ENCODE results near the gene OOSP1.

Gene OOSP1

GRCh38 chr11:59999691-60000090 lies 61.5 kb downstream of the OOSP1 start:
- TF ChIP-seq, protein P1, sequence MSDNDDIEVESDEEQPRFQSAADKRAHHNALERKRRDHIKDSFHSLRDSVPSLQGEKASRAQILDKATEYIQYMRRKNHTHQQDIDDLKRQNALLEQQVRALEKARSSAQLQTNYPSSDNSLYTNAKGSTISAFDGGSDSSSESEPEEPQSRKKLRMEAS (IDR thresholded peaks at IDR 0.05; ENCODE audit: low read depth, low read length) = no peak
- TF ChIP-seq, protein P2, sequence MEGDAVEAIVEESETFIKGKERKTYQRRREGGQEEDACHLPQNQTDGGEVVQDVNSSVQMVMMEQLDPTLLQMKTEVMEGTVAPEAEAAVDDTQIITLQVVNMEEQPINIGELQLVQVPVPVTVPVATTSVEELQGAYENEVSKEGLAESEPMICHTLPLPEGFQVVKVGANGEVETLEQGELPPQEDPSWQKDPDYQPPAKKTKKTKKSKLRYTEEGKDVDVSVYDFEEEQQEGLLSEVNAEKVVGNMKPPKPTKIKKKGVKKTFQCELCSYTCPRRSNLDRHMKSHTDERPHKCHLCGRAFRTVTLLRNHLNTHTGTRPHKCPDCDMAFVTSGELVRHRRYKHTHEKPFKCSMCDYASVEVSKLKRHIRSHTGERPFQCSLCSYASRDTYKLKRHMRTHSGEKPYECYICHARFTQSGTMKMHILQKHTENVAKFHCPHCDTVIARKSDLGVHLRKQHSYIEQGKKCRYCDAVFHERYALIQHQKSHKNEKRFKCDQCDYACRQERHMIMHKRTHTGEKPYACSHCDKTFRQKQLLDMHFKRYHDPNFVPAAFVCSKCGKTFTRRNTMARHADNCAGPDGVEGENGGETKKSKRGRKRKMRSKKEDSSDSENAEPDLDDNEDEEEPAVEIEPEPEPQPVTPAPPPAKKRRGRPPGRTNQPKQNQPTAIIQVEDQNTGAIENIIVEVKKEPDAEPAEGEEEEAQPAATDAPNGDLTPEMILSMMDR (IDR thresholded peaks at IDR 0.05; ENCODE audit: low read depth, low read length) = no peak
- TF ChIP-seq MYC (IDR thresholded peaks at IDR 0.05; ENCODE audit: low read depth, low read length) (no peak), POLR2A (IDR thresholded peaks at IDR 0.05; ENCODE audit: extremely low read depth, insufficient read length) (no peak)
- no peak for DNase-seq (ENCODE audit: low read depth)
- H3K4me3 ChIP-seq (ENCODE audit: low read depth, low read length) = no peak overlapping the region

GRCh38 chr11:60003729-60004128 lies 65.5 kb downstream of the OOSP1 start:
- no peak for TF ChIP-seq MYC (IDR thresholded peaks at IDR 0.05; ENCODE audit: low read depth, low read length)
- TF ChIP-seq, protein P2 (IDR thresholded peaks at IDR 0.05; ENCODE audit: low read depth, low read length) = no peak
- TF ChIP-seq, protein P1 (IDR thresholded peaks at IDR 0.05; ENCODE audit: low read depth, low read length) = no peak
- no peak for TF ChIP-seq POLR2A (IDR thresholded peaks at IDR 0.05; ENCODE audit: extremely low read depth, insufficient read length)
- DNase-seq (ENCODE audit: low read depth) = no peak
- no peak overlapping the region for H3K4me3 ChIP-seq (ENCODE audit: low read depth, low read length)

DNA sequence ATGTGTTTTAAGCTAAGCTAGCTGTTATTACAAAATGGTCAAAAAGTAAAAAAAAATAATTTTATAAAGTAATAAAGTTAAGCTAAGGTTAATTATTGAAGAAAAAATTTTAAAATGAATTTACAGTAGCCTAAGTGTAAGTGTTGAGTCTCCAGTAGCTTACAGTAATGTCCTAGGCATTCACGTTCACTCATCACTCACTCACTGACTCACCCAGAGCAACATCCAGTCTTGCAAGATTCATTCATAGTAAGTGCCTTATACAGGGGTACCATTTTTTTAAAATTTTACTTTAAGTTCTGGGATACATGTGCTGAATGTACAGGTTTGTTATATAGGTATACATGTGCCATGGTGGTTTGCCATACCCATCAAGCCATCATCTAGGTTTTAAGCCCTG lies 67.1 kb downstream of the OOSP1 start:
- DNase-seq (ENCODE audit: low read depth) = no peak
- H3K4me3 ChIP-seq (ENCODE audit: low read depth, low read length) = no peak overlapping the region
- TF ChIP-seq POLR2A (IDR thresholded peaks at IDR 0.05; ENCODE audit: extremely low read depth, insufficient read length) = no peak
- TF ChIP-seq, protein P1 (IDR thresholded peaks at IDR 0.05; ENCODE audit: low read depth, low read length) = no peak
- TF ChIP-seq MYC (IDR thresholded peaks at IDR 0.05; ENCODE audit: low read depth, low read length) = no peak
- TF ChIP-seq, protein P2 (IDR thresholded peaks at IDR 0.05; ENCODE audit: low read depth, low read length) = no peak

All from NB4 (cell line).